GM19463 (cell line): Measurements from ENCODE around the gene ZFYVE28.

ENCODE experiments used
- ATAC-seq: cut with Tn5 transposase; IDR thresholded peaks from one replicate; pipeline ENCODE4 v1.9.1; 2021; ENCODE audit warnings: mild to moderate bottlenecking, moderate library complexity; ENCODE audit not compliant: unreplicated experiment

ZFYVE28 gene

DNA sequence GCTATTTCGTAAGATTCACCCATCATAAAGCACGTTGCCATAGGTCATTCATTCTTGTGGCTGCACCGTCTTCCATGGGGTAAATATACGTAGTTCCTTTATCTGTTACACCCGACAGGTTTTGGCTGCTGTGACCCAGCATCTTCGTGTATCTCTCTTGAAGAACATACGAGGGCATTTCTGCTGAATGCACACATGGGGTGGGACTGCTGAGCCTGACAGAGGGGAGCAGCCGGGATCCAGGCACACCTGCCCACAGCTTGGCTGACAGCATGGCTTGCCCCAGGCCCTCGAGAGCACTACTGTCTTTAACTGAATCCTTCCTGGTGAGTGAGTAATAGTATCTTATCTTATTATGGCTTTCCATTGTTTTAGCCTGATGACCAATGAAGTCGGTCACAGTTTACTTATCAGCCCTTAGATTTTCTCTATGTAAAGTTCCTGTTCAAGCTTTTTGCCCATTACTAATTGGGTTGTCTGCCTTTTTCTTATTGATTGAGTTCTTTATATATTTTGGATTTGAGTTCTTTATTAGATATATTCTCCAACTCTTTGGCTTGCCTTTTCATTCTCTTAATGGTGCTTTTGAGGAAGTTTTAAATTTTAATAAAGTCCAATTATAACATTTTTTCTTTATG, 111.6 kb downstream of the ZFYVE28 start:
- ATAC-seq: no peak

GRCh38 chr4:2305766-2306501, 112.5 kb downstream of the ZFYVE28 start:
- no peak for ATAC-seq

DNA sequence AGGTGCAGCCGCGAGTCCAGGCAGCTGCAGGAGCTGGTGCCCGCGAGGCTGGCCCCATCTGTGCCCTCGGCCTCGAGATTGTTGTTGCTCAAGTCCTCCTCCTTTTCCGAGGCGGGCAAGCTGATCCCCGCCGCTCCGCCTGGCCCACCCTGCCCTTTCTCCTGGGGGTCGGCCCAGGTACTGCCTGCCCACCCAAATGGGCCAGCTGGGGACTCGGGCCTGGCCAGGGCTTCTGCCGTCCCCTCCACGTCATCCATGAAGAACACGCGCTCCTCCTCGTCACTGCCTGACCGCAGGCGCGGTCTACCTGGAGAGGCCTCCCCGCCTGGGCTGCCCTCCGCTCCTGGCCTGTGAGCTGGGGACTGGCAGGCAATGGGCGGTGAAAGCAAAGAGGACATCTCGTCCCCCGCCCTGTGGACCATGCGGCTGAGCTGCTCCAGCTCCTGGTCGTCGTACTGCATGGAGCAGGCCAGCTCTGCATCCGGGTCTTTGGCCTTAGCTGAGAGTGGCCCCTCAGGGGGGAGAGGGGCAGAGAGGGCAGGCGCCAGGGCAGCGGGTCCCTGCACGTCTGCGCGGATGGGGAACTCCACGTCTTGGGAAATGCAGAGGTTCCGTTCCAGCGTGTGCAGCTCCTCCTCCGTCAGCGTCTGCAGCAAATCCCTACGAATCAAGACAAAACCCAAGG, 113.4 kb downstream of the ZFYVE28 start:
- no peak for ATAC-seq

- ATAC-seq: no peak
Measured at GRCh38 chr4:2304321-2304876, 114.0 kb downstream of the ZFYVE28 start.

GRCh38 chr4:2303686-2304320, 114.6 kb downstream of the ZFYVE28 start:
- ATAC-seq: no peak

DNA sequence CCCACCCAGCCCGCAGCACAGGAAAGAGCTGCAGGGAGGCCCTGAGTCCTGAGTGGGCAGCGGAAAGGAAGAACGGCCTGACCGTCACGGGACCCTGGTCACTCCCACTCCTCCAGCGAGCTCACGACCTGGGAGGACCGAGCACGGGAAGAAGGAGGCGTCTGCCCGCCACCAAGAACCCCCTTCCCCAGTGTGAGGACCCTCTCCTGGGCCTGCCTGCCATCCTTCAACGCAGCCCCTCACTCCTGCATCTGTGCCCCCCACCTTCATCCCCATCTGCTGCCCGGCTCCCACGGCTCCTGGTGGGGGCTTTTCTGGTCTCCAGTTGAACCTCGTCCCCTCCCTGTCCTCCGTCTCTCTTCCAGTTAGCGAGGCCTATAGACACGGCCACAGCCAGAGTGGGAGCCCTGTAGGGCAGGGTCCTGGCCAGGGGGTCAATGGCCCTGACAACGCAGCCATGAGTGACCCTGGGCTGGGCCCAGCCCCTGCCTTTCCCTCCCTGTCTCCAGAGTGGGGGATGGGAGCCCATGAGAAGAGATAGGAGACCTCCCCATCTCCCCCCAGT, 115.2 kb downstream of the ZFYVE28 start:
- ATAC-seq: no peak

GRCh38 chr4:2302387-2303119, 115.9 kb downstream of the ZFYVE28 start:
- no peak for ATAC-seq

GRCh38 chr4:2301806-2302205, 116.6 kb downstream of the ZFYVE28 start:
- no peak for ATAC-seq

GRCh38 chr4:2301225-2301642, 117.2 kb downstream of the ZFYVE28 start:
- no peak for ATAC-seq

DNA sequence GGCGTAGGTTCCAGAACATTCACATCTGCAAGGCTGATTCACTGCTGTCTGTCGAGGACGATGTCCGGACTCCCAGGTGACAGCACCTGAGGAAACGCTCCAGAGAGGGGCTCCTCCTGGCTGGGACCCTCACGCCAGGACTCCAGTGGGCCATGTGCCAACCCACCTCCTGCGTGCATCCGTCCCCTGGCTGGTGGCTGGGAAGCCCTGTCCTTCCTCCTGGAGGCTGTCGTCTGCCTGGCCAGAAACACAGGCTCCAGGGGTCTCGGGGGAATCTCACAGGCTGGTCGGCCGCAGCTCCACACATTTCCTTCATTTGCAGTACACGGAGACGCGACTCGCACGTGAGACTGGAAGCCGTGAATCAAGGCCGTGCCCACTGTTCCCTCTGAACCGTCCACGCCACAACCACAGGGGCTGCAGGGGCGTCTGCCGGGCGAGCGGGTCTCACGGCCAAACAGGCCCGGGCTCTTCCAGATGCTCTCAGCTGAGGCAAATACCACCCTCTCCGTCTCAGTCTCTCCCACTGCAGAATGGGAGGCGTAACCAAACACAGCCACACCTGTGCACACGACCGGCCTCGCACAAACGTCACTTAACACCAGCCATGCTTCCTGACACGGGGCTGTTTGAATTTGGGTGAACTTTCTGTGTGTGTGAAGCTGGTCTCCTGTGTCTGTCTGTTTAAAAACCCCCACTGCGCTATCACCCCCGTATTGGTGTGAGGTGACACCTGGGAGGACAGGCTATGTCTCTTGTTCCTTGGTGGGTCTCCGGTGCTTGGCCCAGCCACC, 117.8 kb downstream of the ZFYVE28 start:
- no peak for ATAC-seq

DNA sequence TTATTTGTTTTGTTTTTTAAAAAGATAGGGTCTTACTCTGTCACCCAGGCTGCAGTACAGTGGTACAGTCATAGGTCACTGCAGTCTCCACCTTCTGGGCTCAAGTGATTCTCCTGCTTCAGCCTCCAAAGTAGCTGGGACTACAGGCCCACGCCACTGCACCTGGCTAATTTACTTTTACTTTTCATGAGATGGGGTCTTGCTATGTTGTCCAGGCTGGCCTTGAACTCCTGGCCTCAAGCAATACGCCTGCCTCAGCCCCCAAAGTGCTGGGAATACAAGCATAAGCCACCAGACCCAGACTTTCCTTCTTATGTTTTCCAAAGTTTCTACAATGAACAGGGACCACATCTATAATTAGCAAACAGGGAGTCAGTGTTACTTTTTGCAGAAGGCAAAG, 118.7 kb downstream of the ZFYVE28 start:
- no peak for ATAC-seq

GRCh38 chr4:2298532-2298991, 119.9 kb downstream of the ZFYVE28 start:
- ATAC-seq: no peak

GRCh38 chr4:2297606-2298531, 120.6 kb downstream of the ZFYVE28 start:
- ATAC-seq: no peak

DNA sequence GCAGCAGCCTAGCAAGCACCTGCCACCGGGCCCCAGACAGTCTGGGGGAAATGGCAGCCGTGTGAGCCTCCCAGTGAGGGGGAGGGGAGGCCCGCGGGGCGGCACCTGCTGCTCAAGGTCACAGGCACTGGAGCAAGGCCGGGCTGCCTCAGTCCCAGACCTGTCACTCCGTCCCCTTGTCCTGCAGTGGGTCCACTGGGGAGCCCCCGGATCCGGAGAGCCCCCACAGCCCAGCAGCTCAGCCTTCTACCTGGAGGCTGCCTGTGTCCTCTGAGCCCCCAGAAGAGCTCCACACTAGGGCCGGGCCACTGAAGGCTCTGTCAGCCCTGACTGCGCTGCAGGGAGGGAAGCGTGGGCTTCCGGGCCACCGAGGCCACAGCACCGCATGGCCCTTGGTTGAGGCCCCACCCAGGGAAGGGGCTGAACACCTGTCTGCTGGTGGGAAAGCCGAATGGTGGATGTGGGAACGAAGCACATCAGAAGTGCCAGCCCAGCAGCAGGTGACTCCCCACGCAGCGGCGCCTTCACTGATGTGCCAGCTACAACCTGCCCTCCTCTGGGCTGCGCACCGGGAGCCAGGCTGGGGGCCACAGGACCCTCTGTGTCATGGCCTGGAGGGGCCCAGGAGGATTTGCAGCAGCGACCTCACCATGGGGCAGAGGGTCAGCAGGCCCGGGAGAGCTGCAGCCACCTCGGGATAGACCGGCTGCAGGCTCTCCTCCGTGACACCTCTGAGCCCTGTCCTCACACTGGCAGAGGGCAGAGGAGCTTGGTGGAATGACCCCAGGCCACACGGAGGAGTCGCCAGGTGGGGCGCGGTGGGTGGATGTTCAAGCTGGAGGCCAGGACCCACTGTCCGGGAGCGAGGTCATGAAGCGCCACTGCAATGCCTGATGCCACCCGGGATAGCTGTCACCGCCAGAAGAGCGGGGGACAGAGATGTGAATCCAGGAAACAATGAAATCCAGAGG, 121.5 kb downstream of the ZFYVE28 start:
- no peak for ATAC-seq

- ATAC-seq: no peak
Measured at GRCh38 chr4:2295900-2296442, 122.5 kb downstream of the ZFYVE28 start.

DNA sequence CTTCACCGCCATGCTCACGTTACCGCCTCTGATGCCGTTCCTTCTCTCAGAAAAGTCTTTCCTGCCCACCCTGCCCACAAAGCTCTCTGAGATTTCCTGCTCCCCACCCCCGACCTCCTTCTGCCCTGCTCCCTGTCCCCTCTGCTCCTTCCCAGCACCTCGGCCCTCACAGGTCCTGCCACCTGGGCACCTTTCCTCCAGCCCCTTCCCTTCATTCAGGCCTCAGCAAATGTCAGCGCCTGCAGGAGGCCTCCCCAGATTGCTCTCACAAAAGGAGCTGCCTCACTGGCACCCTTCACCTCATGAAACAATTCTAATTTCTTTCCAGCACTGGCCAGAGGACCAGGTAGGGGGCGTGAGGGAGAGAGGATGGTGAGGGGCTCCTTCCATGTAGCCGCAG, 122.9 kb downstream of the ZFYVE28 start:
- ATAC-seq: no peak

DNA sequence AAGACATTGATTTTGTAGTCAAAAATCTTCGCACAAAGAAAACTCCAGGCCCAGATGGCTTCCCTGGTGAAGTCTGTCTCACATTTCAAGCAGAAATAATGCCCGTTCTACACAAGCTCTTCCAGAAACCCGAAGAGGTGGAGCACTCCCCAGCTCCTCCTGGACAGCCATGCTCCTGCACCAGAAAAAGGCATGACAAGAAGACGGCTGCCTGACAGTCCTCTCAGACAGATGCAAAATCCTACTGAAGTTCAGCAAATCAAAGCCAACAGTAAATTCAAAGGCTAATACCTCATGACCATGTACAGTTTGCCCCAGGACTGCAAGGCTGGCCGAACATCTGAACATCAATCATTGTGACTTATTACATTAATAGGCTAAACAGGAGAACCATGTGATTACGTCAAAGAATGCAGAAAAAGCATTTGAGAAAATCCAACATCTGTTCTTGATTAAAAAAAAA, 125.8 kb downstream of the ZFYVE28 start:
- no peak for ATAC-seq
